ENCODE results near the gene PPP1R3F.
"Not testable (repeated sequence)": the region's sequence is repeated elsewhere in the genome, so short reads cannot be mapped to it uniquely, and the experiment has no call there.

Gene PPP1R3F

DNA sequence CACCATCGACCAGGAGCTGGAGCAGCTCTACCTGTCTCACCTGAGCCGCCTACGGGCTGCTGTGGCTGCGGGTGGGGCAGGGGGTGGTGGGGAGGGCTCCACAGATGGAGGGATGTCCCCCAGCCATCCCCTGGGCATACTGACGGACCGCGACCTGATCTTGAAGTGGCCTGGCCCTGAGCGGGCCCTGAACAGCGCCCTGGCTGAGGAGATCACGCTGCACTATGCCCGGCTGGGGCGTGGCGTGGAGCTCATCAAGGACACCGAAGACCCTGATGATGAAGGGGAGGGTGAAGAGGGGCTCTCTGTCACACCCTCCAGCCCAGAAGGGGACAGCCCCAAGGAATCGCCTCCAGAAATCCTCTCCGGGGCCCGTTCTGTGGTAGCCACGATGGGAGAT, 16.5 kb downstream of the PPP1R3F start:
- no peaks in the 10 kb centered on the region for H3K36me3 ChIP-seq (ENCODE audit: insufficient read depth, low read length)
- H3K4me3 ChIP-seq, result no peak overlapping the region
- no peak for TF ChIP-seq EZH2 (IDR thresholded peaks at IDR 0.05)
- TF ChIP-seq POLR2AphosphoS5 (IDR thresholded peaks at IDR 0.05; ENCODE audit: borderline replicate concordance, low read depth, low read length), result no peak
- TF ChIP-seq FOXP2 (optimal IDR thresholded peaks at IDR 0.05; ENCODE audit: control extremely low read depth, extremely low read length, insufficient read depth), result no peak
- no peak overlapping the region for H3K9ac ChIP-seq (ENCODE audit: insufficient read length)
- DNase-seq (ENCODE audit: low read depth, low spot score), result no peak
- H3K9me3 ChIP-seq (ENCODE audit: low read depth, low read length), result no peaks in the 10 kb centered on the region
- no peak overlapping the region for H3K27ac ChIP-seq

DNA sequence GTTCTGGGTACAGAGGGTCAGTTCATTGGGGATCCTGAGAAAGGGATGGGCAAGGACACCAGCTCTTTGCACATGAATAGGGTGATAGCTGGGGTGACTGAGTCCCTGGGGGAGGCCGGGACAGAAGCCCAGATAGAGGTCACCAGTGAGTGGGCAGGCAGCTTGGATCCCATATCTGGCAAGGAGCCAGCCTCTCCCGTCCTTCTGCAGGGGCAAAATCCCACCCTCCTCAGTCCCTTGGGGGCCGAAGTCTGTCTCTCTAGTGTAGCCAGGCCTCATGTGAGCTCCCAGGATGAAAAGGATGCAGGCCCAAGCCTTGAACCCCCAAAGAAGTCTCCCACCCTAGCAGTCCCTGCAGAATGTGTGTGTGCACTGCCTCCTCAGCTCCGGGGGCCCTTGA, 17.0 kb downstream of the PPP1R3F start:
- Histone ChIP-seq H3K9me3 (ENCODE audit: low read depth, low read length) (no peaks in the 10 kb centered on the region), H3K9ac (ENCODE audit: insufficient read length) (no peak overlapping the region), H3K27ac (no peak overlapping the region), H3K36me3 (ENCODE audit: insufficient read depth, low read length) (no peaks in the 10 kb centered on the region), H3K4me3 (no peak overlapping the region)
- DNase-seq (ENCODE audit: low read depth, low spot score), result no peak
- TF ChIP-seq EZH2 (IDR thresholded peaks at IDR 0.05) (no peak), FOXP2 (optimal IDR thresholded peaks at IDR 0.05; ENCODE audit: control extremely low read depth, extremely low read length, insufficient read depth) (no peak), POLR2AphosphoS5 (IDR thresholded peaks at IDR 0.05; ENCODE audit: borderline replicate concordance, low read depth, low read length) (no peak)

DNA sequence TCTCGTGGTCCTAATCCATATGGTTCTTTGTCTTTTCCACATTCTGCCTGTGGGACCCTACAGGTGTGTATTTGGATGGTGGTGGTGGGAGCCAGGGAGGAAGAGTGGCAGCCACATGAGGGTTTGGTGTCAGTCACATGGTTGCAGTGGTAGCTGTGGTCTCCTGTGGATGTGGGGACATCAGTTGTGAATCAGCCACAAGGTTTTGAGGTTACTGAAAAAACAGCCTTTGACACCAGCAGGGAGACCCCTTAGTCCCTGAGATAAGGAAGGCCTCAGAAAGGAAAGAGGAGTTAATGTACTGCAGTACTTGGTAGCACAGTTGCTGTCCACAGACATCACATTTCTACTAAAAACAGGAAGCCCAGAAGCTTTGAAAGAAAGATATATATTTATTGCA, 18.1 kb downstream of the PPP1R3F start:
- Histone ChIP-seq H3K36me3 (ENCODE audit: insufficient read depth, low read length) (no peaks in the 10 kb centered on the region), H3K9me3 (ENCODE audit: low read depth, low read length) (no peaks in the 10 kb centered on the region), H3K4me3 (no peak overlapping the region), H3K9ac (ENCODE audit: insufficient read length) (no peak overlapping the region), H3K27ac (no peak overlapping the region)
- no peak for DNase-seq (ENCODE audit: low read depth, low spot score)
- TF ChIP-seq EZH2 (IDR thresholded peaks at IDR 0.05) (no peak), POLR2AphosphoS5 (IDR thresholded peaks at IDR 0.05; ENCODE audit: borderline replicate concordance, low read depth, low read length) (no peak), FOXP2 (optimal IDR thresholded peaks at IDR 0.05; ENCODE audit: control extremely low read depth, extremely low read length, insufficient read depth) (no peak)

DNA sequence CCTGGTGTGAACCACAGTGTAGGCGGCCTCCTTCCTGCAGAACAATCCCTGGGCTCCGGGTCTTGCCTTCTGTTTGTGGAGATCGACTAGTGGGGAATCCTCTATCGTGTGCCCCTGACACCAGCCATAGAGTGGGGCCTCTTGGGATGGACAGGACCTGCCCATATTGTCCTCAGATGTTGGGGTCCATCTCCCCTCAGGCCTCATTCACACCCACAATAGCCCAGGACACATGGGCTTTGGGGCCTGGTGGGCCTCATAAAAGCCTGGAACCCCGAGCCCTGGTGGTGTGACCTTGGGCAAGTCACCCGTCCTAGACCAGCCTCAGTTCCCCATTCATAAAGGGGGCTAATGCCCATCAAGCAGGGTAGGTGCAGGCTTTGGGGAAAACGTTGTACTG, 20.6 kb downstream of the PPP1R3F start:
- no peak for TF ChIP-seq POLR2AphosphoS5 (IDR thresholded peaks at IDR 0.05; ENCODE audit: borderline replicate concordance, low read depth, low read length)
- no peak for TF ChIP-seq FOXP2 (optimal IDR thresholded peaks at IDR 0.05; ENCODE audit: control extremely low read depth, extremely low read length, insufficient read depth)
- TF ChIP-seq EZH2 (IDR thresholded peaks at IDR 0.05), result no peak
- Histone ChIP-seq H3K27ac (no peak overlapping the region), H3K4me3 (no peak overlapping the region), H3K9ac (ENCODE audit: insufficient read length) (no peak overlapping the region), H3K9me3 (ENCODE audit: low read depth, low read length) (no peaks in the 10 kb centered on the region), H3K36me3 (ENCODE audit: insufficient read depth, low read length) (no peaks in the 10 kb centered on the region)
- no peak for DNase-seq (ENCODE audit: low read depth, low spot score)

DNA sequence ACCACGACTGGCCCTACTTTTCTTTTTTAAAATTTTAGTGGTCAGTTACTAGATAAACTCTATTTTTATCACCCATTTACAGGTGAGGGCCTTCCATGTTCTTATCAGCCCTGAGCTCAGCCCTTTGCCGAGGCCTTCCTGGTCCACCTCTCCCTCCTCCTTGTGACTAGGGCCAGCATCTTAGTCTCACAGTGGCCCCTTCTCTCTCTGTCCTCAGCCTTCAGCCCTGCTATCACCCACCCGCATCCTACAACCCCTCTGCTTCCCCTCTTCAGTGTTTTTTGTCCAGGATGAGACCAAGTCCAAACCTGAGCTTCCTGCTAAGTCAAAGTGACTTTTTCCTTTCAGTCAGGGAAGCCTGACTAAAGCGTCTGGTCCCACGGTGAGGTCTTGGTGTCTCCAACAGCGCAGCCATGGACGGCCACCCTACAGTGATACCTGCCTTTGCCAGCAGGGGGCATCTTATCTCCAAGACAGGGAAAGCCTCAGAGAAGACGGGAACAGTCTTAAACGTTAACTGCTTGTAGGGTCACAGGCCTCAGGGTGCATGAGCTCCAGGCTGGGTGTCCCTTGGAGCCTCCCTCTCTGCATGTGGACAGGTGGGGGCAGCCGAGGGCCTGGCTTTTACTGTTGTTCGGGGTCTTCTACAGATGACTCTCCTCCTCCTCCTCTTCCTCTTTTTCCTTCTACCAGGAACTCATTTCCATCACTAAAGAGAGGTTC, 22.2 kb downstream of the PPP1R3F start:
- DNase-seq (ENCODE audit: low read depth, low spot score), result peak; percentile 2

DNA sequence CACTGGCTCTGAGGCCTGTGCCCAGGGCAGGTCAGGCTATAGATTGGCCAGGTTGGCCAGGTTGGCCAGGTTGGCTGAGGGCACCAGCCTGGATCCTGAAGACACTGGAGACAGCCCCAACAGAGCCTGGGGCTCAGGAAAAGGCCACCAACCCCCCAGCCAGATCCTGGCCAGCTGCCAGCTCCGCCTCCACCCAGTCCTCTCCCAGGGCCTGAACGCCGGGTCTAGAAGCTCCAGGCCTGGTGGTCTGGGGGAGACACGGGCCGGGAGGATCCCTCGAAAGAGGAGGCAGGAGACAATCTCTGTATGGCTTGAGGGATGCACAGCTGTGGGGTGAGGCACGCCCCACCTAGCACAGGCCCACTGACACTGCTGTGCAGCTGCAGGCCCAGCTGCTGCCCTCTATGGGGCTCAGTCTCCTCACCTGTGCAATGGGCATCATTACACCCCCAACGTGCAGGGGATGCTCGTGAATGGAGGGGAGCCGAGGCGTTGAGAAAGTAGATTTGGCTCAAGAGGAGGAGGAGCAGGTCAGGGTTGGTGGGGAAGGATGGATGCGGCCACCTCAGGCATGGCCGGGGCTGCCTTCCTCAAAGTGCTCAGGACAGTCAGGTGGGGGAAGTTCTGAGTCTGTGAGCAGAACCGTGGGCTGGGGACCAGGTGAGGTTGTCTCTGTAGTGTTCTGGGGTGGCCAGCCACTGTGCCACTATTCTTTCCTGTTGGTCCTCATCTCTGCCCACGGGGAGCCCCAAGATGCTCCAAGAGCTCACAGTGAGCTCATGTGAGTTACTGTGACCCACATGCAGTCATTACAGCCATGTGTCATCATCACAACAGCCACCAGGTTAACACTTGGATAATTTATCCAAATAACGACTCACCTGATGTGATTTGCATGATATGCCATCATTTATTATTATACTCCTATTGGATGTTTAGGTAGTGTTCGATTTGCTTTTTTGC, 23.1 kb downstream of the PPP1R3F start:
- no peak for TF ChIP-seq EZH2 (IDR thresholded peaks at IDR 0.05)
- no peak for TF ChIP-seq FOXP2 (optimal IDR thresholded peaks at IDR 0.05; ENCODE audit: control extremely low read depth, extremely low read length, insufficient read depth)
- no peak for TF ChIP-seq POLR2AphosphoS5 (IDR thresholded peaks at IDR 0.05; ENCODE audit: borderline replicate concordance, low read depth, low read length)
- Histone ChIP-seq H3K4me3 (no peak overlapping the region), H3K36me3 (ENCODE audit: insufficient read depth, low read length) (no peaks in the 10 kb centered on the region), H3K9me3 (ENCODE audit: low read depth, low read length) (no peaks in the 10 kb centered on the region), H3K9ac (ENCODE audit: insufficient read length) (no peak overlapping the region), H3K27ac (no peak overlapping the region)
- no peak for DNase-seq (ENCODE audit: low read depth, low spot score)

More for the DNA sequence above, 22.2 kb downstream of the PPP1R3F start:
- H3K27ac ChIP-seq, result no peak overlapping the region
- TF ChIP-seq EZH2 (IDR thresholded peaks at IDR 0.05) (no peak), POLR2AphosphoS5 (IDR thresholded peaks at IDR 0.05; ENCODE audit: borderline replicate concordance, low read depth, low read length) (no peak), FOXP2 (optimal IDR thresholded peaks at IDR 0.05; ENCODE audit: control extremely low read depth, extremely low read length, insufficient read depth) (no peak)
- no peak overlapping the region for H3K9ac ChIP-seq (ENCODE audit: insufficient read length)
- no peaks in the 10 kb centered on the region for H3K36me3 ChIP-seq (ENCODE audit: insufficient read depth, low read length)
- H3K9me3 ChIP-seq (ENCODE audit: low read depth, low read length), result no peaks in the 10 kb centered on the region
- H3K4me3 ChIP-seq, result no peak overlapping the region

DNA sequence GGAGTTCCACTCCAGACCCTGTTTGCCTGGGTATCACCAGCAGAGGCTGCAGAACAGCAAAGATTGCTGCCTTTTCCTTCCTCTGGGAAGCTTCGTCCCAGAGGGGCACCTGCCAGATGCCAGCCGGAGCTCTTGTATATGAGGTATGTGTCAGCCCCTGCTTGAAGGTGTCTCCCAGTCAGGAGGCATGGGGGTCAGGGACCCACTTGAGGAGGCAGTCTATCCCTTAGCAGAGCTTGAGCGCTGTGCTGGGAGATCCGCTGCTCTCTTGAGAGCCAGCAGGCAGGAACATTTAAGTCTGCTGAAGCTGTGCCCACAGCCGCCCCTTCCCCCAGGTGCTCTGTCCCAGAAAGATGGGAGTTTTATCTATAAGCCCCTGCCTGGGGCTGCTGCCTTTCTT, 29.7 kb downstream of the PPP1R3F start:
- H3K27ac ChIP-seq; H3K36me3 ChIP-seq (ENCODE audit: insufficient read depth, low read length); H3K9ac ChIP-seq (ENCODE audit: insufficient read length): not testable (repeated sequence)

DNA sequence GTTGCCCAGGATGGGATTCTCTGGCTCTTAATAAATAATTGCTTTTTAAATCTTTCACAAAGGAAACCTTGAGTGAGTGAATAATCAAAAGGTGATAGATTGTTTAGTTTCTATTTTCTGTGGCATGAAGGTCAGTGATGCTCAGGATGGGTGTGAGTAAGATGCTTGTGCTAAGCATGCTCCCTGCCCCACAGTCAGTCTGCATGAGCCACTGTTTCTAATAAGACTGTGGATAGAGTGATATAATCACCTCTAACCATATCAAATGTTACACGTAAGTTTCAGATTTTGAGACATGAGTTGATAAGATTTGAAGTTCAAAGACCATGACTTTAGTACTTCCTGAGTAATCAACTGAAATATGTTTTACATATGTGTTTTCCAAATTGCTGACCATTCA, 31.1 kb downstream of the PPP1R3F start:
- Histone ChIP-seq H3K4me3 (no peak overlapping the region), H3K9me3 (ENCODE audit: low read depth, low read length) (no peaks in the 10 kb centered on the region), H3K9ac (ENCODE audit: insufficient read length) (no peak overlapping the region), H3K36me3 (ENCODE audit: insufficient read depth, low read length) (no peaks in the 10 kb centered on the region), H3K27ac (no peak overlapping the region)
- no peak for DNase-seq (ENCODE audit: low read depth, low spot score)
- TF ChIP-seq POLR2AphosphoS5 (IDR thresholded peaks at IDR 0.05; ENCODE audit: borderline replicate concordance, low read depth, low read length) (no peak), EZH2 (IDR thresholded peaks at IDR 0.05) (no peak), FOXP2 (optimal IDR thresholded peaks at IDR 0.05; ENCODE audit: control extremely low read depth, extremely low read length, insufficient read depth) (no peak)

More for the DNA sequence above, 29.7 kb downstream of the PPP1R3F start:
- not testable (repeated sequence) for H3K4me3 ChIP-seq; H3K9me3 ChIP-seq (ENCODE audit: low read depth, low read length); DNase-seq (ENCODE audit: low read depth, low spot score)

Measured in SK-N-MC (cell line).